Loucy (cell line): ENCODE results near the gene FKBP1C.
"Not testable (repeated sequence)": the region's sequence is repeated elsewhere in the genome, so short reads cannot be mapped to it uniquely, and the experiment has no call there.

Experiments
- H2AFZ ChIP-seq: fragments of 200-600 bp; sonication (generic); 2 replicates; pipeline ENCODE4 v1.6.0; 2016; ENCODE audit warnings: antibody characterized with exemption, mild to moderate bottlenecking, low read length, moderate library complexity
- H3F3A ChIP-seq: fragments of 200-600 bp; 2 replicates; pipeline ENCODE4 v1.6.0; 2016; ENCODE audit warnings: antibody characterized with exemption, low read depth, mild to moderate bottlenecking
- H3K27me3 ChIP-seq: fragments of 200-600 bp; sonication (generic); 2 replicates; pipeline ENCODE4 v1.6.1; 2014; ENCODE audit warnings: low read length, mild to moderate bottlenecking; ENCODE audit not compliant: insufficient read depth, poor library complexity, severe bottlenecking
- H3K36me3 ChIP-seq: fragments of 200-600 bp; sonication (generic); 2 replicates; pipeline ENCODE4 v1.6.1; 2016; ENCODE audit warnings: low read length; ENCODE audit not compliant: insufficient read depth
- H3K4me1 ChIP-seq: fragments of 200-600 bp; sonication (generic); 2 replicates; pipeline ENCODE4 v1.5.1; 2014; ENCODE audit warnings: low read length, mild to moderate bottlenecking; ENCODE audit not compliant: insufficient read depth, poor library complexity, severe bottlenecking
- H3K4me2 ChIP-seq: fragments of 200-600 bp; sonication (generic); 2 replicates; pipeline ENCODE4 v1.6.0; 2014; ENCODE audit warnings: antibody characterized with exemption, low read length, low read depth, mild to moderate bottlenecking; ENCODE audit not compliant: poor library complexity, severe bottlenecking
- H3K4me3 ChIP-seq: fragments of 200-600 bp; sonication (generic); 2 replicates; pipeline ENCODE4 v1.5.1; 2014; ENCODE audit warnings: low read length, mild to moderate bottlenecking, mixed read lengths; ENCODE audit not compliant: poor library complexity, severe bottlenecking
- H3K79me2 ChIP-seq: fragments of 200-600 bp; sonication (generic); 2 replicates; pipeline ENCODE4 v1.6.1; 2014; ENCODE audit warnings: low read length; ENCODE audit not compliant: insufficient read depth
- H3K9ac ChIP-seq: fragments of 200-600 bp; sonication (generic); 2 replicates; pipeline ENCODE4 v1.6.0; 2014; ENCODE audit warnings: mild to moderate bottlenecking, low read depth, low read length, moderate library complexity; ENCODE audit not compliant: poor library complexity, severe bottlenecking
- H3K9me2 ChIP-seq: fragments of 200-600 bp; sonication (generic); replicated peaks from 2 replicates; pipeline ENCODE4 v1.6.1; 2016; ENCODE audit warnings: low read depth, low read length, mixed read lengths
- H3K9me3 ChIP-seq: fragments of 200-600 bp; sonication (generic); 2 replicates; pipeline ENCODE4 v1.6.1; 2014; ENCODE audit warnings: mild to moderate bottlenecking, antibody characterized with exemption, low read length, low read depth; ENCODE audit not compliant: insufficient read depth
- H4K20me1 ChIP-seq: fragments of 200-600 bp; sonication (generic); 2 replicates; pipeline ENCODE4 v1.6.0; 2014; ENCODE audit warnings: antibody characterized with exemption, low read length, mild to moderate bottlenecking; ENCODE audit not compliant: insufficient read depth, poor library complexity, severe bottlenecking
- CTCF ChIP-seq: fragments of 200-600 bp; sonication (generic); conservative IDR thresholded peaks from 2 replicates; pipeline ENCODE4 v1.5.1; 2014; ENCODE audit warnings: mild to moderate bottlenecking, antibody characterized with exemption, low read length
- EZH2phosphoT487 ChIP-seq: fragments of 200-600 bp; IDR thresholded peaks from 2 replicates; pipeline ENCODE4 v1.6.1; 2018; ENCODE audit warnings: antibody characterized with exemption, mild to moderate bottlenecking, moderate library complexity, borderline replicate concordance

Gene FKBP1C

GRCh38 chr6:63214816-63215215 lies 3.5 kb downstream of the FKBP1C start:
- Histone ChIP-seq H3K4me2 (no peak overlapping the region), H3K9me3 (no peaks in the 10 kb centered on the region), H3K4me1 (no peaks in the 10 kb centered on the region), H2AFZ (no peak overlapping the region), H4K20me1 (no peaks in the 10 kb centered on the region), H3K9ac (no peak overlapping the region), H3K79me2 (no peaks in the 10 kb centered on the region), H3K36me3 (no peaks in the 10 kb centered on the region), H3F3A (no peaks in the 10 kb centered on the region), H3K27me3 (no peaks in the 10 kb centered on the region), H3K4me3 (no peak overlapping the region), H3K9me2 (no peaks in the 10 kb centered on the region)
- TF ChIP-seq CTCF (no peak), EZH2phosphoT487 (no peak)

- no peaks in the 10 kb centered on the region for H4K20me1 ChIP-seq
- H3K4me1 ChIP-seq: no peaks in the 10 kb centered on the region
Measured at GRCh38 chr6:63224179-63224578, 12.9 kb downstream of the FKBP1C start.

GRCh38 chr6:63225987-63226386 lies 14.7 kb downstream of the FKBP1C start:
- not testable (repeated sequence) for H4K20me1 ChIP-seq, H3K9me3 ChIP-seq, H3K9me2 ChIP-seq, H3K4me1 ChIP-seq, H3K79me2 ChIP-seq, H3K9ac ChIP-seq, H3K27me3 ChIP-seq, H2AFZ ChIP-seq, H3K4me2 ChIP-seq, H3K36me3 ChIP-seq, H3K4me3 ChIP-seq, H3F3A ChIP-seq

More at GRCh38 chr6:63224179-63224578, 12.9 kb downstream of the FKBP1C start:
- H3K4me2 ChIP-seq: no peak overlapping the region
- no peak overlapping the region for H3K9ac ChIP-seq
- no peaks in the 10 kb centered on the region for H3K36me3 ChIP-seq
- no peaks in the 10 kb centered on the region for H3F3A ChIP-seq
- H3K79me2 ChIP-seq: no peaks in the 10 kb centered on the region
- H3K4me3 ChIP-seq: no peak overlapping the region
- no peaks in the 10 kb centered on the region for H3K9me2 ChIP-seq
- no peaks in the 10 kb centered on the region for H3K27me3 ChIP-seq
- H3K9me3 ChIP-seq: no peaks in the 10 kb centered on the region
- no peak for TF ChIP-seq EZH2phosphoT487
- TF ChIP-seq CTCF: no peak
- no peak overlapping the region for H2AFZ ChIP-seq

- not testable (repeated sequence) for H3K9ac ChIP-seq, H3K9me2 ChIP-seq, H3K79me2 ChIP-seq, H3K36me3 ChIP-seq, H2AFZ ChIP-seq, H4K20me1 ChIP-seq, H3F3A ChIP-seq, H3K4me3 ChIP-seq, H3K4me2 ChIP-seq, H3K4me1 ChIP-seq, H3K27me3 ChIP-seq, H3K9me3 ChIP-seq
Measured at GRCh38 chr6:63227928-63228894, 16.9 kb downstream of the FKBP1C start.

GRCh38 chr6:63230027-63230426 lies 18.8 kb downstream of the FKBP1C start:
- not testable (repeated sequence) for H2AFZ ChIP-seq, H3K9ac ChIP-seq, H3K4me2 ChIP-seq, H3K4me1 ChIP-seq, H4K20me1 ChIP-seq, H3K36me3 ChIP-seq, H3K27me3 ChIP-seq, H3K9me3 ChIP-seq, H3K79me2 ChIP-seq, H3K9me2 ChIP-seq, H3F3A ChIP-seq, H3K4me3 ChIP-seq

- H3K36me3 ChIP-seq, H3K4me2 ChIP-seq, H2AFZ ChIP-seq, H3K4me3 ChIP-seq, H3K79me2 ChIP-seq, H3K27me3 ChIP-seq, H3F3A ChIP-seq, H3K9ac ChIP-seq, H3K9me2 ChIP-seq, H4K20me1 ChIP-seq, H3K4me1 ChIP-seq, H3K9me3 ChIP-seq: not testable (repeated sequence)
Measured at GRCh38 chr6:63230511-63230910, 19.2 kb downstream of the FKBP1C start.
